GM19395 (cell line): ENCODE data around the gene CRPPA.
"Not testable (repeated sequence)": the region's sequence is repeated elsewhere in the genome, so short reads cannot be mapped to it uniquely, and the experiment has no call there.

Source experiments
- ATAC-seq: cut with Tn5 transposase; IDR thresholded peaks from one replicate; pipeline ENCODE4 v1.9.1; 2021; ENCODE audit warnings: mild to moderate bottlenecking, moderate library complexity; ENCODE audit not compliant: unreplicated experiment

Gene CRPPA

GRCh38 chr7:16421333-16422102 lies at the start of gene CRPPA:
TSS of gene CRPPA (minus strand) at chr7:16421538. CDS start at chr7:16421322, 216 bp downstream.
- ATAC-seq: peak; percentile 43

GRCh38 chr7:16465469-16466361 lies 44.4 kb upstream of the CRPPA start, which contains the start of gene SOSTDC1:
TSS of gene SOSTDC1 (minus strand) at chr7:16465738. CDS start at chr7:16465668, 70 bp downstream.
- ATAC-seq: no peak

- ATAC-seq: no peak
Observed at GRCh38 chr7:16463949-16464715, 42.8 kb upstream of the CRPPA start.

GRCh38 chr7:16463520-16463919 lies 42.2 kb upstream of the CRPPA start:
- ATAC-seq: no peak

- no peak for ATAC-seq
Observed at GRCh38 chr7:16462431-16462889, 41.1 kb upstream of the CRPPA start.

- no peak for ATAC-seq
Observed at GRCh38 chr7:16460789-16461493, 39.6 kb upstream of the CRPPA start.

GRCh38 chr7:16456303-16456702 lies 35.0 kb upstream of the CRPPA start:
- not testable (repeated sequence) for ATAC-seq

GRCh38 chr7:16455591-16455990 lies 34.3 kb upstream of the CRPPA start:
- ATAC-seq: no peak

GRCh38 chr7:16450366-16450765 lies 29.0 kb upstream of the CRPPA start:
- ATAC-seq: no peak

- ATAC-seq: no peak
Observed at GRCh38 chr7:16447876-16448275, 26.5 kb upstream of the CRPPA start.

- ATAC-seq: no peak
Observed at GRCh38 chr7:16446508-16446907, 25.2 kb upstream of the CRPPA start.

GRCh38 chr7:16443871-16444270 lies 22.5 kb upstream of the CRPPA start:
- ATAC-seq: not testable (repeated sequence)

- no peak for ATAC-seq
Observed at GRCh38 chr7:16438988-16439387, 17.6 kb upstream of the CRPPA start.

- no peak for ATAC-seq
Observed at GRCh38 chr7:16436306-16436705, 15.0 kb upstream of the CRPPA start.

- ATAC-seq: no peak
Observed at GRCh38 chr7:16433568-16434122, 12.3 kb upstream of the CRPPA start.

- ATAC-seq: no peak
Observed at GRCh38 chr7:16432425-16432731, 11.0 kb upstream of the CRPPA start.

- ATAC-seq: peak; percentile 71
Observed at GRCh38 chr7:16431646-16432424, 10.5 kb upstream of the CRPPA start.

- ATAC-seq: no peak
Observed at GRCh38 chr7:16430133-16430532, 8.8 kb upstream of the CRPPA start.

GRCh38 chr7:16428672-16429071 lies 7.3 kb upstream of the CRPPA start:
- no peak for ATAC-seq
